ENCODE measurements around the gene WDR54.

- no peak for TF ChIP-seq CTCF (conservative IDR thresholded peaks at IDR 0.05)
- no peak for TF ChIP-seq EZH2 (IDR thresholded peaks at IDR 0.05; ENCODE audit: low read depth)
Measured at GRCh38 chr2:74450570-74451190, 29.1 kb downstream of the WDR54 start.

Data from PC-9 (cell line).